Dendritic cell treated with granulocyte-macrophage colony-stimulating factor and Interleukin-4, amounts not matched to agents 40 ng/mL and 50 ng/mL, for 4 days (primary cell): ENCODE measurements around the gene PPP1R27.

ENCODE experiments used
- H3K27ac Mint-ChIP-seq: one replicate; pipeline ENCODE4 v1.8.0; 2022; ENCODE audit warnings: mild to moderate bottlenecking, mixed read lengths
- H3K27me3 Mint-ChIP-seq: one replicate; pipeline ENCODE4 v1.8.0; 2022; ENCODE audit warnings: mild to moderate bottlenecking, mixed read lengths
- H3K36me3 Mint-ChIP-seq: one replicate; pipeline ENCODE4 v1.8.0; 2022; ENCODE audit warnings: low read depth, mixed read lengths
- H3K4me1 Mint-ChIP-seq: one replicate; pipeline ENCODE4 v1.8.0; 2022; ENCODE audit warnings: low read depth, mixed read lengths
- H3K4me3 Mint-ChIP-seq: one replicate; pipeline ENCODE4 v1.8.0; 2022; ENCODE audit warnings: mild to moderate bottlenecking, moderate library complexity, mixed read lengths
- H3K9me3 Mint-ChIP-seq: one replicate; pipeline ENCODE4 v1.8.0; 2022; ENCODE audit warnings: mixed read lengths
- intact Hi-C: fragments of 100-400 bp; cut with micrococcal nuclease; formaldehyde crosslinking; loops from one replicate; pipeline ENCODE4 v1.15.0; 2022

Gene PPP1R27

GRCh38 chr17:81813861-81814683 lies 20.8 kb downstream of the PPP1R27 start:
- intact Hi-C loops: no loop called here
- H3K4me1 Mint-ChIP-seq: peaks cover 8% of the 10 kb centered on the region
- H3K36me3 Mint-ChIP-seq: no peaks in the 10 kb centered on the region
- H3K27me3 Mint-ChIP-seq: peaks cover 34% of the 10 kb centered on the region
- H3K9me3 Mint-ChIP-seq: no peaks in the 10 kb centered on the region
- H3K4me3 Mint-ChIP-seq: no peak overlapping the region
- H3K27ac Mint-ChIP-seq: no peak overlapping the region

- H3K27ac Mint-ChIP-seq: no peak overlapping the region
- H3K4me1 Mint-ChIP-seq: peaks cover 8% of the 10 kb centered on the region
- H3K27me3 Mint-ChIP-seq: peaks cover 41% of the 10 kb centered on the region
- H3K9me3 Mint-ChIP-seq: no peaks in the 10 kb centered on the region
- intact Hi-C loops: no loop called here
- H3K4me3 Mint-ChIP-seq: no peak overlapping the region
- no peaks in the 10 kb centered on the region for H3K36me3 Mint-ChIP-seq
These were observed 21.5 kb downstream of the PPP1R27 start for GRCh38 chr17:81813371-81813684.

DNA sequence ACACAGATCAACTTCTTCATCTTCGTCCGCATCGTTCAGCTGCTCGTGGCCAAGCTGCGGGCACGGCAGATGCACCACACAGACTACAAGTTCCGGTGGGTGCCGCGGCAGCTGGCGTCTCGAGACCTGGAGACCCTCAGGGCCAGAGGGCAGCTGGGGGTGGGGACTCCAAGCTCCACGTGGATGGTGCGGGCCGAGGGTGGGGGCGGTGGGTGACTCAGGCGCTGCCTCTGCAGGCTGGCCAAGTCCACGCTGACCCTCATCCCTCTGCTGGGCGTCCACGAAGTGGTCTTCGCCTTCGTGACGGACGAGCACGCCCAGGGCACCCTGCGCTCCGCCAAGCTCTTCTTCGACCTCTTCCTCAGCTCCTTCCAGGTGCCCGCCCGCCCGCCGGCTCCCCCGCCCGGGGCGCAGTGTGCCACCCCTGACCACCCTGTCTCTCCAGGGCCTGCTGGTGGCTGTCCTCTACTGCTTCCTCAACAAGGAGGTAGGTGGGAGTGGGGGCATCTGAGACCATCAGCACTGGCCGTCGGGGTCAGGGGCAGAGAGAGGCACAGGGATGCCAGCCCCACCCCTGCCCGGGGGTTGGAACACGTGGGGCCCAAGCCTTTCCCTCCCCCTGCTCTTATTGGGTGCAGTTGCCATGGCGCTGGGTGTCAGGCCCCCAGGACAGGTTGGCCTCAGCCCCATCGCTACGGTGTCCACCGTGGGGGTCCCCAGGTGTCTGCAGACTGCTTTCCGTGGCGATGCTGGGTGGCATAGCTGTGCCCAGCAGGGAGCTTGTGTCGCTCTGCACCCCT lies 22.1 kb downstream of the PPP1R27 start:
- H3K9me3 Mint-ChIP-seq: no peaks in the 10 kb centered on the region

DNA sequence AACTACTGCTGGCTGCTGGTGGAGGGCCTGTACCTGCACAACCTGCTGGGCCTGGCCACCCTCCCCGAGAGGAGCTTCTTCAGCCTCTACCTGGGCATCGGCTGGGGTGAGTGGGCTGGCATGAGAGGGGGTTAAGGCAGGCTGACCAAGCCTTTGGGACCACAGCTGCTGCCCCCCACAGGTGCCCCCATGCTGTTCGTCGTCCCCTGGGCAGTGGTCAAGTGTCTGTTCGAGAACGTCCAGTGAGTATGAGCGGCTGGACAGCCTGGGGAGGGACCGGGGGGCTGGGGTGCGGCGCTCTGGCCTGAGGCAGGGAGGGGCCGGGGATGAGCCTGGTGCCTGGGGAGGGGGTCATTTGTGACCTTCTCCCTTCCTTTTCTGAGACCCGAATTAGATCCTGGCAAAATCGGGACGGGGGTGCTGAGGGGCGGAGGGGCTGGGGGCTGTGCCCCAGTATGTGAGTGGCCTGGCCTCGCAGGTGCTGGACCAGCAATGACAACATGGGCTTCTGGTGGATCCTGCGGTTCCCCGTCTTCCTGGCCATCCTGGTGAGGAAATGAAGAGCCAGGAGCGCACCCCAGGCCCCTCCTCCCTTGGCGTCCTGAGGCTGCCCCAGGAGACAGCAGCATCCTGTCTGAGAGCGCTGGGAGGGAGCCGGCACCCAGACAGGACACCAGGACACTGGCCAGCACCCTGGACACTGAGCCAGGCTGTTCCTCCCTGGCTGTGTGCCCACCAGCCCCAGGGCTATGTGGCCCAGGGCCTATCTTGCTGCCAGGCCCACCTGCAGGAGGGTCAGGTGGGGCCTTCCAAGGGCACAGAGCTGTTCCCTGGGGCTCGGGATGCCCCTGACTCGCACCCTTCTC lies 22.9 kb downstream of the PPP1R27 start:
- no peak overlapping the region for H3K27ac Mint-ChIP-seq
- H3K27me3 Mint-ChIP-seq: peaks cover 46% of the 10 kb centered on the region
- no peaks in the 10 kb centered on the region for H3K4me1 Mint-ChIP-seq
- no peaks in the 10 kb centered on the region for H3K36me3 Mint-ChIP-seq
- H3K4me3 Mint-ChIP-seq: no peak overlapping the region
- H3K9me3 Mint-ChIP-seq: no peaks in the 10 kb centered on the region
- intact Hi-C loops: no loop called here

More for the DNA sequence above, 22.1 kb downstream of the PPP1R27 start:
- intact Hi-C loops: no loop called here
- H3K36me3 Mint-ChIP-seq: no peaks in the 10 kb centered on the region
- no peak overlapping the region for H3K4me3 Mint-ChIP-seq
- H3K27me3 Mint-ChIP-seq: peaks cover 44% of the 10 kb centered on the region
- H3K27ac Mint-ChIP-seq: no peak overlapping the region
- peaks cover 4% of the 10 kb centered on the region for H3K4me1 Mint-ChIP-seq

DNA sequence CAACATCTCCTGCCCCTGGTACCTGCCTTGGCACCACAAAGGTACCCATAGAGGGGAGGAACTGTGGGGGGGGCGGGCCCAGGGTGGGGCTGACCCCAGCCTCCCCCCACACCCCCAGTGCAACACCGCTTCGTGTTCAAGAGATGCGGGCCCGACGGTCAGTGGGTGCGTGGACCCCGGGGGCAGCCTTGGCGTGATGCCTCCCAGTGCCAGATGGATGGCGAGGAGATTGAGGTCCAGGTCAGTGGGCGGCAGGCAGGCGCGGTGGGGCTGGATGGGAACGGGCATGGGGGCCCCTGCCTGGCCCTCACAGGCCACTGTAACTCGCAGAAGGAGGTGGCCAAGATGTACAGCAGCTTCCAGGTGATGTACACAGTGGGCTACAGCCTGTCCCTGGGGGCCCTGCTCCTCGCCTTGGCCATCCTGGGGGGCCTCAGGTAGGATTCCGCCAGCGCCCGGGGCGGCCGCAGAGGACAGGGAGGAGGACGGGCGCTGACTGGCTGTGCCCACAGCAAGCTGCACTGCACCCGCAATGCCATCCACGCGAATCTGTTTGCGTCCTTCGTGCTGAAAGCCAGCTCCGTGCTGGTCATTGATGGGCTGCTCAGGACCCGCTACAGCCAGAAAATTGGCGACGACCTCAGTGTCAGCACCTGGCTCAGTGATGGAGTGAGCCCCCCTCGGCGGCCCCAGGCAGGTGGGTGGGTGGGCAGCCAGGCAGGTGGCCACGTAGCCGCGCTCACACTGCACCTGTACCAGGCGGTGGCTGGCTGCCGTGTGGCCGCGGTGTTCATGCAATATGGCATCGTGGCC lies 23.8 kb downstream of the PPP1R27 start:
- Mint-ChIP-seq H3K27me3 (peaks cover 48% of the 10 kb centered on the region), H3K36me3 (no peaks in the 10 kb centered on the region), H3K4me1 (no peaks in the 10 kb centered on the region), H3K9me3 (no peaks in the 10 kb centered on the region), H3K4me3 (no peak overlapping the region), H3K27ac (no peak overlapping the region)
- intact Hi-C loops: no loop called here

DNA sequence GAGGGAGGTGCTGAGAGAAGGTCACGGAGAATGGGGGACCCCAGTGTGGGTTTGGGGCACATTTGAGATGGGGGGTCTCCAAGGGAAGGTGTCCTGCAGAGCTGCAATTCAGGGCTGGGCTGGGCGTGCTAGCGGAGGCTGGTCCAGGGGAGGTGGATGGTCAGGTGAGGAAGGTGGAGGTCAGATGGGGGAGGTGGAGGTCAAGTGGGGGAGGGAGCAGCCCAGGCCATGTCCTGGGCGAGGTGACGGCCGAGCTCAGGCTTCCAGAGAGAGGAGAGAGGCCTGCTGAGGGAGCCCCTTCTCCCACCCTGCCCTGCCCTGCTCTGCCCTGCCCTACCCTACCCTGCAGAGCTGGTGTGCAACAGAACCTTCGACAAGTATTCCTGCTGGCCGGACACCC lies 24.4 kb downstream of the PPP1R27 start:
- Mint-ChIP-seq H3K9me3 (no peaks in the 10 kb centered on the region), H3K4me1 (no peaks in the 10 kb centered on the region), H3K27me3 (peaks cover 53% of the 10 kb centered on the region), H3K4me3 (no peak overlapping the region), H3K27ac (no peak overlapping the region), H3K36me3 (no peaks in the 10 kb centered on the region)
- intact Hi-C loops: no loop called here

DNA sequence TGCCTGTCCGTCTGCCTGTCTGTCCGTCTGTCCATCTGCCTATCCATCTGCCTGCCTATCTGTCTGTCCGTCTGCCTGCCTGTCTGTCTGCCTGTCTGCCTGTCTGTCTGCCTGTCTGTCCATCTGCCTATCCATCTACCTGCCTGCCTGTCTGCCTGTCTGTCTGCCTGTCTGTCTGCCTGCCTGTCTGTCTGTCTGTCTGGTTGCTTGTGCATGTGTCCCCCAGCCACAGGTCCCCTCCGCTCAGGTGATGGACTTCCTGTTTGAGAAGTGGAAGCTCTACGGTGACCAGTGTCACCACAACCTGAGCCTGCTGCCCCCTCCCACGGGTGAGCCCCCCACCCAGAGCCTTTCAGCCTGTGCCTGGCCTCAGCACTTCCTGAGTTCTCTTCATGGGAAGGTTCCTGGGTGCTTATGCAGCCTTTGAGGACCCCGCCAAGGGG lies 25.3 kb downstream of the PPP1R27 start:
- no peaks in the 10 kb centered on the region for H3K4me1 Mint-ChIP-seq
- intact Hi-C loops: no loop called here
- peaks cover 60% of the 10 kb centered on the region for H3K27me3 Mint-ChIP-seq
- no peaks in the 10 kb centered on the region for H3K9me3 Mint-ChIP-seq
- H3K4me3 Mint-ChIP-seq: no peak overlapping the region
- H3K27ac Mint-ChIP-seq: no peak overlapping the region
- H3K36me3 Mint-ChIP-seq: no peaks in the 10 kb centered on the region

GRCh38 chr17:81808778-81809555 lies 25.9 kb downstream of the PPP1R27 start:
- Mint-ChIP-seq H3K4me1 (no peaks in the 10 kb centered on the region), H3K9me3 (no peaks in the 10 kb centered on the region), H3K4me3 (no peak overlapping the region), H3K36me3 (no peaks in the 10 kb centered on the region), H3K27me3 (peaks cover 60% of the 10 kb centered on the region), H3K27ac (no peak overlapping the region)
- intact Hi-C loops: no loop called here

DNA sequence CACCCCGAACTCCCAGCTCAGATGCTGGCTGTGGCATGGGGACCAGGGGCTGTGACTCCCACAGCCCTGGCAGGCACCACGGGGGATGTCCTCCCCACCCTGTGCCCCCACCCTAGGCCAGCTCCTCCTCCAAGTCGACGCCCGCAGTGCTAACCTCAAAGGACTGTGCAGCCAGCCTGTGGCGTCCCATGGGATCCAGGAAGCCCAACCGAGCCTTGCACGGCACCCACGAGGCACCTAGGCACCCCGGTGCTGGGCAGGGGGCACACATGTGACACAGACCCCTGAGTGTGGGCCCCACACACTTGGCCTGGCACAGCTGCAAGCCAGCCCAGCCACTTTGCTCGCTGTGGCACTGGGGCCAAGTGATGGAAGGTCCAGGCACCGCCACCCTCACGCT lies 27.0 kb downstream of the PPP1R27 start:
- H3K36me3 Mint-ChIP-seq: no peaks in the 10 kb centered on the region
- peaks cover 7% of the 10 kb centered on the region for H3K4me1 Mint-ChIP-seq
- H3K9me3 Mint-ChIP-seq: no peaks in the 10 kb centered on the region
- peaks cover 68% of the 10 kb centered on the region for H3K27me3 Mint-ChIP-seq
- H3K27ac Mint-ChIP-seq: no peak overlapping the region
- intact Hi-C loops: no loop called here
- no peak overlapping the region for H3K4me3 Mint-ChIP-seq

DNA sequence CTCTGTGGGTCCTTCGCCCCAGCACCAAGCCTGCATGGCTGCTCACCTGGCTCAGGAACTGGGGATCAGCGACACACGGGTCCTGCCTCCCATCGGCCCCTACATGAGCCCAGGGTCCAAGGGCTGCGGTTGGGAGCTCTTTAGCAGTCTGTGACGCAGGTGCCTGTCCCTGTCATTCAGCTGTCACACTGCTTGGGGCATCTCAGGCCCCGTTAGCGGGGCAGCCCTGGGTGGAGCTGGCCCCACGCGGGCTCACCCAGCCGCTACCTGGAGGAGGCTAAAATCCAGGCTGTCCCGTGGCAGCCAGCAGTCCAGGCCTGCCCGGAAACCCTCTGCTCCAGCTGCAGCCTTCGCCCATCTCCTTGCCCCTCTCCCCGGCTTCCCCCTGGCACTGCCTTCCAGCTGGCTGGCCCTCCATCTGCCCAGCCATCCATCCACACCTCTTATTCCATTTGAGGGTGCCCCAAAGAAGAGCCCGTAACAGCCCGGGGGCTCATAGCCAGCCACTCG lies 27.6 kb downstream of the PPP1R27 start:
- Mint-ChIP-seq H3K4me3 (no peak overlapping the region), H3K36me3 (no peaks in the 10 kb centered on the region), H3K9me3 (no peaks in the 10 kb centered on the region), H3K27me3 (peaks cover 72% of the 10 kb centered on the region), H3K27ac (no peak overlapping the region), H3K4me1 (peaks cover 10% of the 10 kb centered on the region)
- intact Hi-C loops: no loop called here

DNA sequence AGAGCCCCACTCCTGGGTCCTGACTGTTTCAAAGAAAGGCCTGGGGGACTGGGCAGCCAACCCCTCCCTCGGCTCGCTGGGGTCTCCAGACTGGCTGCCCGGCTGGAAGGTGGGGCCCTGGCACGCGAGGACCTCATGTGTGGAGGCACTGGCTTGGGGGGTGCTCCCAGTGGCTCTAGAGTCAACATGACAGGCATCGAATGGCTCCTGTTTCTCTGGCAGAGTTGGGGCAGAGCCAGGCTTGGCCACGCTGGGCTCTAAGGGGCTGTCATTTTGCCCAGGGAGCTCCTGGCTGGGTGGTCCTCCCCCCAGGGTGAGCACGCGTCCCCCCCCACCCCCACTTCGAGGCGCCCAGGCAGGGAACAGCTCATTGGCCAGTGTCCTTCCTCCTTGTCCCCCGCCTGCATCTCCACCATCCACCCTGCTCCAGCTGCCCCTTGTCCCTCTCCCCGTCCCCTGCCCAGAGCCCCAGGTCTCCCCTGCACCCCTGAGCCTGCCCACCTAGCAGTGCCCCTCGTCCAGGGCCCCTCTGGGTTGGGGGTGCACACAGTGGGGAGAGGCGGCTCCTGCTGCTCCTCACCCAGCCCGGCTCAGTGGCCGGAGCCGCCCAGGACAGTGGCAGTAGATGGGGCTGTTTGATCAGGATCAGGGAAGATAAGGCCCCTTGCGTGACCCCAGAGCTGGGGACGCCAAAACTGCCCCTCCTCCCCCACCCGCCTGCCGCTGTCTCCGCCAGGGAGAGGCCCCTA lies 28.2 kb downstream of the PPP1R27 start:
- intact Hi-C loops: no loop called here
- Mint-ChIP-seq H3K27ac (no peak overlapping the region), H3K9me3 (no peaks in the 10 kb centered on the region), H3K27me3 (peaks cover 78% of the 10 kb centered on the region), H3K4me3 (no peak overlapping the region), H3K36me3 (no peaks in the 10 kb centered on the region), H3K4me1 (peaks cover 10% of the 10 kb centered on the region)
